Peyer's patch (tissue), 4 donors: ENCODE results near the gene ZNF593. TPM values are rescaled to one million over a fixed set of nuclear protein-coding genes. Genes with fewer than 3 reads are reported as not detected.
A peak's percentile ranks its signal among the peaks of the same experiment; 100 is the strongest.

Experiments used
- DNase-seq, 3 donors: peaks; one replicate each; pipeline ENCODE4 v3.0.0-alpha.2; 2017 to 2019
- H3K27ac ChIP-seq, 4 donors: fragments of 200-600 bp; sonication (generic); one replicate each; pipeline ENCODE4 v1.5.1; 2016 to 2019
- H3K27me3 ChIP-seq, 2 donors: fragments of 200-600 bp; sonication (generic); one replicate each; pipeline ENCODE4 v1.5.1; 2019
- H3K36me3 ChIP-seq, 3 donors: fragments of 200-600 bp; sonication (generic); one replicate each; pipeline ENCODE4 v1.5.1; 2016 to 2019
- H3K4me1 ChIP-seq, 4 donors: fragments of 200-600 bp; sonication (generic); one replicate each; pipeline ENCODE4 v1.5.1; 2016 to 2019
- H3K4me3 ChIP-seq, 4 donors: fragments of 200-600 bp; sonication (generic); 1 replicate in 3 of 4; 2 replicates in 1 of 4; pipeline ENCODE4 v1.5.1; 2016 to 2019; ENCODE audit warnings: mild to moderate bottlenecking in 1 of 4
- H3K9me3 ChIP-seq, 4 donors: fragments of 200-600 bp; sonication (generic); one replicate each; pipeline ENCODE4 v1.5.1; 2016 to 2019; ENCODE audit warnings: mild to moderate bottlenecking in 1 of 4
- CTCF ChIP-seq, 6 experiments: fragments of 450-650 bp in 4 of 6; fragments of 200-600 bp in 2 of 6; sonication (generic) in 1 of 6; IDR thresholded peaks; one replicate each; pipeline ENCODE4 v1.5.1; 2017 to 2019; ENCODE audit warnings: antibody characterized with exemption in 6 of 6, mild to moderate bottlenecking in 3 of 6, moderate library complexity in 1 of 6
- POLR2A ChIP-seq, 2 donors: fragments of 450-650 bp; IDR thresholded peaks; one replicate each; pipeline ENCODE4 v1.5.1; 2017; ENCODE audit warnings: antibody characterized with exemption in 2 of 2, mild to moderate bottlenecking in 2 of 2, moderate library complexity in 2 of 2
- total RNA-seq, 4 donors: library from RNA; depleted of rRNA; stranded (reverse); fragments of >200 nt; gene quantifications; one replicate each; pipeline ENCODE4 v1.1.0, GENCODE V29; 2016

Gene ZNF593
- total RNA-seq, 4 donors from 2014 or later = 11.7 to 19.5 (median 15.5) TPM

- H3K4me1 ChIP-seq = peaks cover 0 to 19% (median 4%) of the 10 kb centered on the region in 4 donors
- H3K36me3 ChIP-seq = no peaks in the 10 kb centered on the region
- H3K4me3 ChIP-seq = no peak overlapping the region
- H3K27me3 ChIP-seq = no peaks in the 10 kb centered on the region
- no peak for DNase-seq
- H3K27ac ChIP-seq = peak overlapping the region in 2 of 4 donors; percentile 74 to 87
- TF ChIP-seq CTCF (IDR thresholded peaks at IDR 0.05) (no peak), POLR2A (IDR thresholded peaks at IDR 0.05) (no peak)
- no peaks in the 10 kb centered on the region for H3K9me3 ChIP-seq
Observed at GRCh38 chr1:26125382-26125781, 44.3 kb upstream of the ZNF593 start.

GRCh38 chr1:26125946-26126320, 43.8 kb upstream of the ZNF593 start:
- H3K27me3 ChIP-seq = no peaks in the 10 kb centered on the region
- H3K9me3 ChIP-seq = no peaks in the 10 kb centered on the region
- H3K4me1 ChIP-seq = peaks cover 0 to 19% (median 4%) of the 10 kb centered on the region in 4 donors
- H3K27ac ChIP-seq = peak overlapping the region in 3 of 4 donors; percentile 74 to 90 (median 87)
- DNase-seq = no peak
- H3K4me3 ChIP-seq = no peak overlapping the region
- H3K36me3 ChIP-seq = no peaks in the 10 kb centered on the region
- TF ChIP-seq POLR2A (IDR thresholded peaks at IDR 0.05) (no peak), CTCF (IDR thresholded peaks at IDR 0.05) (no peak)

- Histone ChIP-seq H3K4me1 (peaks cover 0 to 19% (median 4%) of the 10 kb centered on the region in 4 donors), H3K9me3 (no peaks in the 10 kb centered on the region), H3K4me3 (peak overlapping the region in 3 of 4 donors; percentile 3 to 45 (median 37)), H3K36me3 (no peaks in the 10 kb centered on the region), H3K27ac (peak overlapping the region; percentile 52 to 90 (median 80)), H3K27me3 (no peaks in the 10 kb centered on the region)
- peak in 1 of 3 donors; percentile 74 for DNase-seq
- TF ChIP-seq CTCF (IDR thresholded peaks at IDR 0.05) = no peak
- TF ChIP-seq POLR2A (IDR thresholded peaks at IDR 0.05) = peak; percentile 38 to 54
Observed at GRCh38 chr1:26126321-26127084, 43.2 kb upstream of the ZNF593 start.

GRCh38 chr1:26127235-26128163, 42.2 kb upstream of the ZNF593 start:
- Histone ChIP-seq H3K4me1 (peaks cover 0 to 14% (median 4%) of the 10 kb centered on the region in 4 donors), H3K4me3 (peak overlapping the region in 3 of 4 donors; percentile 3 to 45 (median 37)), H3K36me3 (no peaks in the 10 kb centered on the region), H3K27ac (peak overlapping the region; percentile 52 to 90 (median 80)), H3K27me3 (no peaks in the 10 kb centered on the region), H3K9me3 (no peaks in the 10 kb centered on the region)
- TF ChIP-seq POLR2A (IDR thresholded peaks at IDR 0.05) (peak; percentile 22 to 45), CTCF (IDR thresholded peaks at IDR 0.05) (no peak)
- DNase-seq = no peak

- Histone ChIP-seq H3K4me3 (no peak overlapping the region), H3K36me3 (no peaks in the 10 kb centered on the region), H3K27ac (no peak overlapping the region), H3K9me3 (no peaks in the 10 kb centered on the region), H3K4me1 (peaks cover 0 to 14% (median 3%) of the 10 kb centered on the region in 4 donors), H3K27me3 (no peaks in the 10 kb centered on the region)
- no peak for DNase-seq
- TF ChIP-seq POLR2A (IDR thresholded peaks at IDR 0.05) (no peak), CTCF (IDR thresholded peaks at IDR 0.05) (no peak)
Observed at GRCh38 chr1:26129778-26130177, 39.9 kb upstream of the ZNF593 start.
